GM19468 (cell line): Measurements from ENCODE around the gene HDAC6.
"Not testable (repeated sequence)": the region's sequence is repeated elsewhere in the genome, so short reads cannot be mapped to it uniquely, and the experiment has no call there.

Experiments used
- ATAC-seq: cut with Tn5 transposase; IDR thresholded peaks from one replicate; pipeline ENCODE4 v1.9.1; 2021; ENCODE audit warnings: mild to moderate bottlenecking, moderate library complexity, moderate number of reproducible peaks; ENCODE audit not compliant: unreplicated experiment; ENCODE audit errors: extremely low read depth

HDAC6 gene

DNA sequence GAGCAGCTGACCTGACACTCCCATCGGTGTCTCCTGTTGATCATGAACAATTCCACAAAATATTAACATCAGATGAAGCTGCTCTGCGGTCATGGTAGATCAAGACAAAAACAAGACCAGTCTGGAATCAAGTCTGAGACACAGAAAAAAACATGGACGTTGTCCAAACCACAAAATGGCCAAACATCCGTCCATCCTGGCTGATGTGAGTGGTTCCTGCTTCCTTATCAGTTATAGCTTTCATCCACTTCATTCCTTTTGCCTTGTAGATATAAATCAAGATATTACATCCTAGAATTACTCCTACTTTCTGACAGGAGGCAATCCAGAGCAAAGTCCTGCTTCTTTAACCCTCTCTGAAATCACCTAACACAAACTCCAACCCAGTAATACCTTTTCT lies 62.3 kb downstream of the HDAC6 start:
- ATAC-seq, result no peak

DNA sequence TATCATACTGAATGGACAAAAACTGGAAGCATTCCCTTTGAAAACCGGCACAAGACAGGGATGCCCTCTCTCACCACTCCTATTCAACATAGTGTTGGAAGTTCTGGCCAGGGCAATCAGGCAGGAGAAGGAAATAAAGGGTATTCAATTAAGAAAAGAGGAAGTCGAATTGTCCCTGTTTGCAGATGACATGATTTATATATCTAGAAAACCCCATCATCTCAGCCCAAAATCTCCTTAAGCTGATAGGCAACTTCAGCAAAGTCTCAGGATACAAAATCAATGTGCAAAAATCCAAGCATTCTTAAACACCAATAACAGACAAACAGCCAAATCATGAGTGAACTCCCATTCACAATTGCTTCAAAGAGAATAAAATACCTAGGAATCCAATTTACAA lies 70.2 kb downstream of the HDAC6 start:
- ATAC-seq, result not testable (repeated sequence)
